Upper lobe of right lung (tissue), 1 donor: ENCODE data around the gene PHTF2. TPM values are rescaled to one million over a fixed set of nuclear protein-coding genes. Genes with fewer than 3 reads are reported as not detected.

Experiments used
- ATAC-seq: fragments of 200-7000 bp; cut with Tn5 transposase; one replicate; pipeline ENCODE4 v1.9.1; 2020; ENCODE audit warnings: mild to moderate bottlenecking, moderate library complexity
- DNase-seq: peaks from one replicate; pipeline ENCODE4 v3.0.0-alpha.2; 2020
- H3K27ac ChIP-seq: fragments of 200-600 bp; one replicate; pipeline ENCODE4 v1.8.0; 2022
- H3K27me3 ChIP-seq: fragments of 200-600 bp; one replicate; pipeline ENCODE4 v1.8.0; 2022; ENCODE audit warnings: mild to moderate bottlenecking
- H3K36me3 ChIP-seq: fragments of 200-600 bp; one replicate; pipeline ENCODE4 v1.8.0; 2022
- H3K4me1 ChIP-seq: fragments of 200-600 bp; one replicate; pipeline ENCODE4 v1.8.0; 2022
- H3K4me3 ChIP-seq: fragments of 200-600 bp; one replicate; pipeline ENCODE4 v1.8.0; 2022; ENCODE audit warnings: mild to moderate bottlenecking
- H3K9me3 ChIP-seq: fragments of 200-600 bp; one replicate; pipeline ENCODE4 v1.8.0; 2022
- intact Hi-C: fragments of 100-400 bp; cut with DNase I; formaldehyde crosslinking; loops from one replicate; pipeline ENCODE4 v1.11.0; 2022
- total RNA-seq: library from RNA; stranded (reverse); fragmentation: NEBNext Ultra II Directional; extraction: Animal tissue kit (Norgen Biotek cat#: 25700); gene quantifications from one replicate; pipeline ENCODE4 v1.2.1, GENCODE V29; 2021
- TF ChIP-seq, protein P1 (sequence below): fragments of 200-600 bp; IDR thresholded peaks from one replicate; pipeline ENCODE4 v1.8.0; 2022; ENCODE audit warnings: antibody characterized with exemption
- donor health status: DM: no; HTN: yes; CAD: no; lungs with severe emphysema.

Gene PHTF2
- total RNA-seq, 1 donor from 2014 or later, result 14.4 TPM

DNA sequence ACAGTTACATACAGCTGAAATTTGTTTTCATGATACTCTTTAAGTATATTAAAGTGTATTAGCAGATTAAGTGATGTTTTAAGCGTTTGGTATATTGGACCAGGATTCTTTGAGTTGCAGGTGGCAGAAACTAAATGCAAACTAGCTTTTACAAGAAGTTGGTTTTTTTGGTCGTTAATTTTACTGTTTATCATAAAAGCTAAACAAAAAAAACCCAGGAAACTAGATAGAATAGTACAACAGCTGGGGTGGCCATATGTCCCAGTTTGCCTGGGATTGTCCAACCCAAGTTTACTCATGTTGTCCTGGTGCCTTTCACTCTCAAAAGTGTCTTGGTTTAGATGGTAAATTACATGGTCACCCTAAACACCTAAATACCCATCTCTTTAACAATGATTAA is 108.7 kb downstream of the PHTF2 start:
- H3K9me3 ChIP-seq, result no peaks in the 10 kb centered on the region
- no peaks in the 10 kb centered on the region for H3K27me3 ChIP-seq
- no peaks in the 10 kb centered on the region for H3K4me1 ChIP-seq
- ATAC-seq (no peak), DNase-seq (no peak)
- TF ChIP-seq, protein P1, sequence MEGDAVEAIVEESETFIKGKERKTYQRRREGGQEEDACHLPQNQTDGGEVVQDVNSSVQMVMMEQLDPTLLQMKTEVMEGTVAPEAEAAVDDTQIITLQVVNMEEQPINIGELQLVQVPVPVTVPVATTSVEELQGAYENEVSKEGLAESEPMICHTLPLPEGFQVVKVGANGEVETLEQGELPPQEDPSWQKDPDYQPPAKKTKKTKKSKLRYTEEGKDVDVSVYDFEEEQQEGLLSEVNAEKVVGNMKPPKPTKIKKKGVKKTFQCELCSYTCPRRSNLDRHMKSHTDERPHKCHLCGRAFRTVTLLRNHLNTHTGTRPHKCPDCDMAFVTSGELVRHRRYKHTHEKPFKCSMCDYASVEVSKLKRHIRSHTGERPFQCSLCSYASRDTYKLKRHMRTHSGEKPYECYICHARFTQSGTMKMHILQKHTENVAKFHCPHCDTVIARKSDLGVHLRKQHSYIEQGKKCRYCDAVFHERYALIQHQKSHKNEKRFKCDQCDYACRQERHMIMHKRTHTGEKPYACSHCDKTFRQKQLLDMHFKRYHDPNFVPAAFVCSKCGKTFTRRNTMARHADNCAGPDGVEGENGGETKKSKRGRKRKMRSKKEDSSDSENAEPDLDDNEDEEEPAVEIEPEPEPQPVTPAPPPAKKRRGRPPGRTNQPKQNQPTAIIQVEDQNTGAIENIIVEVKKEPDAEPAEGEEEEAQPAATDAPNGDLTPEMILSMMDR, result no peak
- intact Hi-C loops, result no loop called here
- peaks cover 4% of the 10 kb centered on the region for H3K36me3 ChIP-seq
- no peak overlapping the region for H3K4me3 ChIP-seq
- no peak overlapping the region for H3K27ac ChIP-seq

DNA sequence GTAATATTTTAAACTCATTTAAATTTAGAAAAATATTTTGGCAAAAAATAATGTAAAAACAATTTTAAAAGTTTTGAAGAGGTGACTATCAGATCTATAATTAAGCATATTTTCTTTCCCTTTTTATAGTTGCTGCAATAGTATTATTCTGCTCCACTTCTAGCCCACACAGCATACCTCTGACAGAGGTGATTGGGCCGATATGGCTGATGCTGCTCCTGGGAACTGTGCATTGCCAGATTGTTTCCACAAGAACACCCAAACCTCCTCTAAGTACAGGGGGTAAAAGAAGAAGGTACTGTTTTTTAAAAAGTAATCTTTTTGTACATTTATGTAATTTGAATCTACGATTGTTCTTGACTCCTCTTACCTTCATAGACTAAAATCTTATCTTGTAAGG is 110.1 kb downstream of the PHTF2 start:
- Histone ChIP-seq H3K4me1 (no peaks in the 10 kb centered on the region), H3K36me3 (peaks cover 4% of the 10 kb centered on the region), H3K27ac (no peak overlapping the region), H3K27me3 (no peaks in the 10 kb centered on the region), H3K4me3 (no peak overlapping the region), H3K9me3 (no peaks in the 10 kb centered on the region)
- intact Hi-C loops, result no loop called here
- ATAC-seq (no peak), DNase-seq (no peak)
- TF ChIP-seq, protein P1, result no peak

DNA sequence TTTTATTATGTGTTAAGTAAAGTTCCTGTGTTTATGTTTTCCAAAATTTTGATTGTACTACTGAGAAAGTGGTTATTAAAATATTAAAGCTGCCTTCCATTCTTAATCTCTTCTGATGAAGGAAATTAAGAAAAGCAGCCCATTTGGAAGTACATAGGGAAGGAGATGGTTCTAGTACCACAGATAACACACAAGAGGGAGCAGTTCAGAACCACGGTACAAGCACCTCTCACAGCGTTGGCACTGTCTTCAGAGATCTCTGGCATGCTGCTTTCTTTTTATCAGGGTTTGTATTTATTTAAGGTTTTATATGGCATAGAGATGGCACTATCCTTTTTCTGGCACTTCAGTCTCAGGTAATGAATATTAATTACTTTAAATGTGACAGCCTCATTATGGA is 111.6 kb downstream of the PHTF2 start:
- H3K27me3 ChIP-seq, result no peaks in the 10 kb centered on the region
- ATAC-seq, result no peak
- H3K4me1 ChIP-seq, result no peaks in the 10 kb centered on the region
- no peaks in the 10 kb centered on the region for H3K9me3 ChIP-seq
- H3K27ac ChIP-seq, result no peak overlapping the region
- peaks cover 4% of the 10 kb centered on the region for H3K36me3 ChIP-seq
- TF ChIP-seq, protein P1, result no peak
- intact Hi-C loops, result no loop called here
- no peak overlapping the region for H3K4me3 ChIP-seq
- no peak for DNase-seq

DNA sequence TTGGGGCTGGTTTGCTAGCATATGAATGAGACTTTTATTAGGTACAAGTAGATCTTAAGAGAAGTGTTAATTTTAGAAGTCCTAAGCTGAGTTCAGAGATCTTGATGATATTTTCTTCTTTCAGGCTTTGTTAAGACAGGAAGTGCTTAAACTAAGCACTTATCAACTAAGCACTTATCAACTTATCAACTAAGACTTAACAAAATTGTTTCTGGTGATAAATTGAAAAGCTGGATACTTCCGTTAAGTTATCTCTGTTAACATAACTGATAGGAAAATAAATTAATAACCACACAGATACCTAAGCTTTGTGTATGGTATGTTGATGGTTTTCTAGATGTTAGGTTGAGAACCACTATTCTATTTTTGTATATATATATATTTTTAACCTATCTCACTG is 113.7 kb downstream of the PHTF2 start:
- Histone ChIP-seq H3K27me3 (no peaks in the 10 kb centered on the region), H3K4me1 (no peaks in the 10 kb centered on the region), H3K36me3 (peaks cover 4% of the 10 kb centered on the region), H3K9me3 (no peaks in the 10 kb centered on the region), H3K4me3 (no peak overlapping the region), H3K27ac (no peak overlapping the region)
- intact Hi-C loops, result no loop called here
- TF ChIP-seq, protein P1, result no peak
- no peak for DNase-seq
- ATAC-seq, result no peak

DNA sequence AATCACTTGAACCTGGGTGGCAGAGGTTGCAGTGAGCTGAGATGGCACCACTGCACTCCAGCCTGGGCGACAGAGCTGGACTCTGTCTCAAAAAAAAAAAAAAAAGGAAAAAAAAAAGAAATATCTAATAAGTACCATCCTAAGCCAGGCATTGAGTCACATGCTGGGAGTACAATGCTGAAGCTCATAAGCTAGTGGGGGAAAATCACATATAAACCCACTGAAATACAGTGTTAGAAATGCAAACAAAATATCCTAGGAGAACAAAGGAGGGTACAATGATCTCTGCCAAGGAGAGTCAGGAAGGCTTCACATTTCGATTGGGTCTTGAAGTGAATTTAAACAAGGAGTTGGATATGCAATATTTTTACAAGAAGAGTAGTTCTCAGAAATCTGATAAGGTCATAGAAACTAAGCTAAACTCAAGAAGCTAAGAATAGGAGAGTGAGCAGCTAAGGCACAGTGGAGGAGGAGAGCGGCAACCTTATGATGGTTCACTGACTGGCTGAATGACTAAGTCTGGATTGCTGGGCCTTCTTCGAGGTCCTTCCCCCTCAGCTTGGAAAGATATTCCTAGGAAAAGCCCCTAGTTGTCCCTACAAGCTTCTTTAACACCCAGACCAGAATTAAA is 115.5 kb downstream of the PHTF2 start:
- Histone ChIP-seq H3K27me3 (no peaks in the 10 kb centered on the region), H3K9me3 (no peaks in the 10 kb centered on the region), H3K4me3 (no peak overlapping the region), H3K4me1 (no peaks in the 10 kb centered on the region), H3K36me3 (peaks cover 4% of the 10 kb centered on the region), H3K27ac (no peak overlapping the region)
- intact Hi-C loops, result no loop called here
- DNase-seq, result no peak
- no peak for ATAC-seq
- TF ChIP-seq, protein P1, result no peak
